GM23248 (cell line): Measurements from ENCODE around the gene VAV2. TPM values are rescaled to one million over a fixed set of nuclear protein-coding genes. Genes with fewer than 3 reads are reported as not detected.

Experiments
- DNase-seq: peaks from one replicate; pipeline ENCODE4 v3.0.0-alpha.2; 2015
- H2AFZ ChIP-seq: fragments of 200-600 bp; sonication (generic); 2 replicates; pipeline ENCODE4 v1.6.1; 2016; ENCODE audit warnings: antibody characterized with exemption
- H3F3A ChIP-seq: fragments of 200-600 bp; sonication (generic); 2 replicates; pipeline ENCODE4 v1.6.1; 2016; ENCODE audit warnings: mild to moderate bottlenecking, antibody characterized with exemption, mixed run types; ENCODE audit not compliant: insufficient read depth
- H3K27ac ChIP-seq: fragments of 200-600 bp; sonication (generic); 2 replicates; pipeline ENCODE4 v1.5.1; 2016; ENCODE audit warnings: mild to moderate bottlenecking
- H3K27me3 ChIP-seq: fragments of 200-600 bp; sonication (generic); replicated peaks from 2 replicates; pipeline ENCODE4 v1.6.1; 2016; ENCODE audit warnings: mild to moderate bottlenecking; ENCODE audit not compliant: insufficient read depth
- H3K36me3 ChIP-seq: fragments of 200-600 bp; sonication (generic); 2 replicates; pipeline ENCODE4 v1.6.1; 2016; ENCODE audit warnings: low read depth, mild to moderate bottlenecking
- H3K4me1 ChIP-seq: fragments of 200-600 bp; sonication (generic); 2 replicates; pipeline ENCODE4 v1.6.1; 2016; ENCODE audit warnings: mild to moderate bottlenecking; ENCODE audit not compliant: insufficient read depth
- H3K4me2 ChIP-seq: fragments of 200-600 bp; sonication (generic); one replicate; pipeline ENCODE4 v1.6.1; 2016; ENCODE audit warnings: mild to moderate bottlenecking; ENCODE audit not compliant: unreplicated experiment
- H3K4me3 ChIP-seq: fragments of 200-600 bp; sonication (generic); 2 replicates; pipeline ENCODE4 v1.5.1; 2016; ENCODE audit warnings: mild to moderate bottlenecking
- H3K79me2 ChIP-seq: fragments of 200-600 bp; sonication (generic); 2 replicates; pipeline ENCODE4 v1.6.1; 2016; ENCODE audit warnings: mild to moderate bottlenecking; ENCODE audit not compliant: insufficient read depth
- H3K9ac ChIP-seq: fragments of 200-600 bp; sonication (generic); 2 replicates; pipeline ENCODE4 v1.6.1; 2016; ENCODE audit warnings: mild to moderate bottlenecking
- H3K9me2 ChIP-seq: fragments of 200-600 bp; sonication (generic); 2 replicates; pipeline ENCODE4 v1.6.1; 2016; ENCODE audit warnings: mixed run types, mild to moderate bottlenecking, moderate library complexity; ENCODE audit not compliant: insufficient read depth
- H3K9me3 ChIP-seq: fragments of 200-600 bp; sonication (generic); one replicate; pipeline ENCODE4 v1.6.1; 2017; ENCODE audit warnings: low read depth
- H4K20me1 ChIP-seq: fragments of 200-600 bp; sonication (generic); 2 replicates; pipeline ENCODE4 v1.6.0; 2016; ENCODE audit not compliant: insufficient read depth
- EZH2 ChIP-seq: fragments of 200-600 bp; sonication (generic); IDR thresholded peaks from 2 replicates; pipeline ENCODE4 v1.6.1; 2018; ENCODE audit warnings: antibody characterized with exemption, mild to moderate bottlenecking; ENCODE audit not compliant: insufficient read depth, poor library complexity, severe bottlenecking
- EZH2phosphoT487 ChIP-seq: fragments of 200-600 bp; sonication (generic); IDR thresholded peaks from 2 replicates; pipeline ENCODE4 v1.6.1; 2018; ENCODE audit warnings: antibody characterized with exemption, moderate library complexity, mild to moderate bottlenecking, low read depth; ENCODE audit not compliant: insufficient read depth
- WGBS, 2 experiments: methylation state at CpG; one replicate each; pipeline ENCODE4 v1.1.6; 2015 to 2017; ENCODE audit warnings: low lambda C conversion rate in 2 of 2, low coverage in 1 of 2; ENCODE audit errors: missing lambda C conversion rate in 2 of 2; 5-methylcytosine and 5-hydroxymethylcytosine counted together
- in situ Hi-C: fragments of 300-500 bp; cut with MboI; formaldehyde crosslinking; loops from 2 replicates; pipeline ENCODE4 v1.15.0; 2020
- polyA plus RNA-seq: library from polyadenylated mRNA; unstranded; fragments of >200 nt; fragmentation: Nextera tagmentation; extraction: Ambion mirVana; gene quantifications from 2 replicates; pipeline ENCODE4 v1.2.1, GENCODE V29; 2016
- total RNA-seq: library from RNA; depleted of rRNA; stranded (reverse); fragments of >200 nt; shearing (Covaris generic); gene quantifications from 2 replicates; pipeline ENCODE4 v1.2.3, GENCODE V29; 2014

VAV2 gene
- total and polyA plus RNA-seq, 2 experiments from 2014 or later: 6.7 to 9.0 TPM

- Histone ChIP-seq H4K20me1 (no peaks in the 10 kb centered on the region), H3K27ac (no peak overlapping the region), H3K79me2 (no peaks in the 10 kb centered on the region), H3K9ac (no peak overlapping the region), H3K9me2 (no peaks in the 10 kb centered on the region), H3F3A (no peaks in the 10 kb centered on the region), H3K27me3 (no peaks in the 10 kb centered on the region), H3K9me3 (no peaks in the 10 kb centered on the region), H3K4me1 (no peaks in the 10 kb centered on the region), H2AFZ (no peak overlapping the region), H3K4me2 (no peak overlapping the region), H3K4me3 (no peak overlapping the region), H3K36me3 (no peaks in the 10 kb centered on the region)
- DNase-seq: no peak
- TF ChIP-seq EZH2 (no peak), EZH2phosphoT487 (no peak)
- in situ Hi-C loops: loop anchor here (25.0 kb wide), 1 partner anchor 313 kb away; no protein-coding TSS in a partner anchor
- WGBS, 2 experiments: 96 to 99% methylated on average over 10 to 11 of the region's 11 CpGs
These were observed 193.0 kb downstream of the VAV2 start for GRCh38 chr9:133799106-133799505.

GRCh38 chr9:133798160-133798559 is 194.0 kb downstream of the VAV2 start:
- H3K9me3 ChIP-seq: no peaks in the 10 kb centered on the region
- no peak overlapping the region for H3K4me3 ChIP-seq
- H3K9me2 ChIP-seq: no peaks in the 10 kb centered on the region
- H3K27ac ChIP-seq: no peak overlapping the region
- 83 to 86% methylated on average over 8 of the region's 9 CpGs for WGBS, 2 experiments
- no peak for DNase-seq
- no peak overlapping the region for H2AFZ ChIP-seq
- in situ Hi-C loops: loop anchor here (25.0 kb wide), 1 partner anchor 314 kb away; no protein-coding TSS in a partner anchor
- H4K20me1 ChIP-seq: no peaks in the 10 kb centered on the region
- H3K4me2 ChIP-seq: no peak overlapping the region
- no peaks in the 10 kb centered on the region for H3F3A ChIP-seq
- no peaks in the 10 kb centered on the region for H3K27me3 ChIP-seq
- H3K36me3 ChIP-seq: no peaks in the 10 kb centered on the region
- no peaks in the 10 kb centered on the region for H3K79me2 ChIP-seq
- TF ChIP-seq EZH2: no peak
- TF ChIP-seq EZH2phosphoT487: no peak
- peaks cover 2% of the 10 kb centered on the region; the same call in 1 of the 2 replicates for H3K4me1 ChIP-seq
- H3K9ac ChIP-seq: no peak overlapping the region

- H3K9ac ChIP-seq: no peak overlapping the region
- 80 to 84% methylated on average over 19 to 22 of the region's 22 CpGs for WGBS, 2 experiments
- in situ Hi-C loops: loop anchor here (25.0 kb wide), 1 partner anchor 315 kb away; no protein-coding TSS in a partner anchor
- no peak overlapping the region for H3K4me3 ChIP-seq
- H3K4me2 ChIP-seq: no peak overlapping the region
- H3F3A ChIP-seq: no peaks in the 10 kb centered on the region
- no peak overlapping the region for H2AFZ ChIP-seq
- H4K20me1 ChIP-seq: no peaks in the 10 kb centered on the region
- H3K79me2 ChIP-seq: no peaks in the 10 kb centered on the region
- no peak for DNase-seq
- H3K36me3 ChIP-seq: no peaks in the 10 kb centered on the region
- no peaks in the 10 kb centered on the region for H3K27me3 ChIP-seq
- TF ChIP-seq EZH2phosphoT487 (no peak), EZH2 (no peak)
- H3K9me2 ChIP-seq: no peaks in the 10 kb centered on the region
- peaks cover 3% of the 10 kb centered on the region; the same call in 1 of the 2 replicates for H3K4me1 ChIP-seq
- no peaks in the 10 kb centered on the region for H3K9me3 ChIP-seq
- no peak overlapping the region for H3K27ac ChIP-seq
These were observed 194.6 kb downstream of the VAV2 start for GRCh38 chr9:133797406-133798105.

- no peaks in the 10 kb centered on the region for H3K9me3 ChIP-seq
- H3K4me2 ChIP-seq: no peak overlapping the region
- in situ Hi-C loops: loop anchor here (25.0 kb wide), 1 partner anchor 316 kb away; no protein-coding TSS in a partner anchor
- DNase-seq: no peak
- H3K4me1 ChIP-seq: peaks cover 3% of the 10 kb centered on the region; the same call in 1 of the 2 replicates
- H3K36me3 ChIP-seq: no peaks in the 10 kb centered on the region
- no peak overlapping the region for H3K9ac ChIP-seq
- no peak overlapping the region for H2AFZ ChIP-seq
- 86 to 94% methylated on average over 9 to 11 of the region's 11 CpGs for WGBS, 2 experiments
- TF ChIP-seq EZH2phosphoT487 (no peak), EZH2 (no peak)
- H3K27ac ChIP-seq: no peak overlapping the region
- H4K20me1 ChIP-seq: no peaks in the 10 kb centered on the region
- H3F3A ChIP-seq: no peaks in the 10 kb centered on the region
- H3K9me2 ChIP-seq: no peaks in the 10 kb centered on the region
- no peaks in the 10 kb centered on the region for H3K79me2 ChIP-seq
- H3K4me3 ChIP-seq: no peak overlapping the region
- no peaks in the 10 kb centered on the region for H3K27me3 ChIP-seq
These were observed 195.6 kb downstream of the VAV2 start for GRCh38 chr9:133796562-133796961.
